GM12873 (cell line): ENCODE measurements around the gene SPEM1.

Source experiments
- CTCF ChIP-seq: IDR thresholded peaks from 2 replicates; pipeline ENCODE4 v1.5.1; 2012; ENCODE audit warnings: low read depth, mild to moderate bottlenecking, moderate library complexity, low read length, control low read depth; ENCODE audit not compliant: insufficient read depth; ENCODE audit errors: missing control alignments

Gene SPEM1

GRCh38 chr17:7382901-7383300, 37.2 kb upstream of the SPEM1 start:
- TF ChIP-seq CTCF, result no peak

- no peak for TF ChIP-seq CTCF
Measured at GRCh38 chr17:7383371-7383741, 36.8 kb upstream of the SPEM1 start.

- TF ChIP-seq CTCF, result no peak
Measured at GRCh38 chr17:7383742-7384488, 36.2 kb upstream of the SPEM1 start.

- TF ChIP-seq CTCF, result no peak
Measured at GRCh38 chr17:7384489-7385081, 35.5 kb upstream of the SPEM1 start.

- TF ChIP-seq CTCF, result no peak
Measured at GRCh38 chr17:7388856-7389255, 31.3 kb upstream of the SPEM1 start.

GRCh38 chr17:7389924-7390910, 29.9 kb upstream of the SPEM1 start:
- TF ChIP-seq CTCF, result no peak

GRCh38 chr17:7391307-7391706, 28.8 kb upstream of the SPEM1 start:
- TF ChIP-seq CTCF, result no peak
